ENCODE data around the gene ETV1.

The ETV1 gene

GRCh38 chr7:13875496-13876074, 113.9 kb downstream of the ETV1 start:
- DNase-seq = no peak

- no peak for DNase-seq
These were observed 114.7 kb downstream of the ETV1 start for GRCh38 chr7:13874783-13875182.

GRCh38 chr7:13872709-13873108, 116.8 kb downstream of the ETV1 start:
- DNase-seq = no peak

GRCh38 chr7:13871008-13871407, 118.5 kb downstream of the ETV1 start:
- DNase-seq = no peak

- DNase-seq = no peak
These were observed 128.7 kb downstream of the ETV1 start for GRCh38 chr7:13860734-13861133.

GRCh38 chr7:13856012-13856411, 133.5 kb downstream of the ETV1 start:
- peak; percentile 9 for DNase-seq

GRCh38 chr7:13852281-13852968, 137.0 kb downstream of the ETV1 start:
- DNase-seq = no peak

GRCh38 chr7:13851736-13852135, 137.7 kb downstream of the ETV1 start:
- peak; percentile 74 for DNase-seq

- peak; percentile 42 for DNase-seq
These were observed 139.2 kb downstream of the ETV1 start for GRCh38 chr7:13850185-13850752.

- no peak for DNase-seq
These were observed 140.1 kb downstream of the ETV1 start for GRCh38 chr7:13849163-13849892.

GRCh38 chr7:13848681-13849131, 140.8 kb downstream of the ETV1 start:
- DNase-seq = no peak

- DNase-seq = no peak
These were observed 143.1 kb downstream of the ETV1 start for GRCh38 chr7:13846386-13846785.

- DNase-seq = no peak
These were observed 143.9 kb downstream of the ETV1 start for GRCh38 chr7:13845601-13846000.

GRCh38 chr7:13844954-13845353, 144.5 kb downstream of the ETV1 start:
- DNase-seq = no peak

- DNase-seq = no peak
These were observed 148.2 kb downstream of the ETV1 start for GRCh38 chr7:13841284-13841683.

Measured in COR-L47 (cell line).